DND-41 (cell line): ENCODE results near the gene SCLY.

Experiments used
- ATAC-seq: fragments of 200-7000 bp; cut with Tn5 transposase; 3 replicates; pipeline ENCODE4 v1.9.1; 2021; ENCODE audit warnings: low read depth; ENCODE audit not compliant: insufficient read depth
- DNase-seq: peaks from one replicate; pipeline ENCODE4 v3.0.0-alpha.2; 2020
- H2AFZ ChIP-seq: 2 replicates; pipeline ENCODE4 v1.6.0; 2012; ENCODE audit warnings: low read depth, low read length
- H3K27ac ChIP-seq: 2 replicates; pipeline ENCODE4 v1.5.1; 2012; ENCODE audit warnings: low read length, inconsistent platforms
- H3K27me3 ChIP-seq: fragments of 200-600 bp; sonication (generic); 2 replicates; pipeline ENCODE4 v1.6.0; 2012; ENCODE audit warnings: low read length, mild to moderate bottlenecking, inconsistent platforms; ENCODE audit not compliant: insufficient read depth, poor library complexity
- H3K36me3 ChIP-seq: 2 replicates; pipeline ENCODE4 v1.5.1; 2012; ENCODE audit warnings: low read length, inconsistent platforms; ENCODE audit not compliant: insufficient read depth
- H3K4me1 ChIP-seq: 2 replicates; pipeline ENCODE4 v1.5.1; 2012; ENCODE audit warnings: mild to moderate bottlenecking, low read length; ENCODE audit not compliant: insufficient read depth
- H3K4me2 ChIP-seq: 2 replicates; pipeline ENCODE4 v1.6.0; 2012; ENCODE audit warnings: mild to moderate bottlenecking, moderate library complexity, low read length, inconsistent platforms; ENCODE audit not compliant: insufficient read depth
- H3K4me3 ChIP-seq, 2 experiments: fragments of 200-600 bp in 1 of 2; shearing (Covaris generic) in 1 of 2; 2 replicates each; pipeline ENCODE4 v1.5.1; 2012 to 2016; ENCODE audit warnings: inconsistent platforms in 2 of 2, low read length in 2 of 2, mild to moderate bottlenecking in 2 of 2, low read depth in 1 of 2, moderate library complexity in 1 of 2
- H3K79me2 ChIP-seq: 2 replicates; pipeline ENCODE4 v1.6.0; 2012; ENCODE audit warnings: low read length, inconsistent platforms; ENCODE audit not compliant: insufficient read depth
- H3K9ac ChIP-seq: 2 replicates; pipeline ENCODE4 v1.6.0; 2012; ENCODE audit warnings: low read depth, mild to moderate bottlenecking, inconsistent platforms, low read length, moderate library complexity
- H3K9me3 ChIP-seq: 2 replicates; pipeline ENCODE4 v1.5.1; 2012; ENCODE audit warnings: low read length, moderate library complexity, mild to moderate bottlenecking, inconsistent platforms; ENCODE audit not compliant: insufficient read depth, severe bottlenecking
- H4K20me1 ChIP-seq: 2 replicates; pipeline ENCODE4 v1.6.0; 2012; ENCODE audit warnings: low read length; ENCODE audit not compliant: insufficient read depth
- EZH2 ChIP-seq: IDR thresholded peaks from 3 replicates; pipeline ENCODE4 v1.6.1; 2012; ENCODE audit warnings: borderline replicate concordance, low read depth, mild to moderate bottlenecking, moderate library complexity, low read length, inconsistent platforms; ENCODE audit not compliant: severe bottlenecking
- TF ChIP-seq, protein P1 (sequence below): IDR thresholded peaks from 2 replicates; pipeline ENCODE4 v1.5.1; 2012; ENCODE audit warnings: borderline replicate concordance, low read length, moderate library complexity, mild to moderate bottlenecking; ENCODE audit not compliant: poor library complexity, severe bottlenecking; ENCODE audit errors: extremely low read depth

The SCLY gene

DNA sequence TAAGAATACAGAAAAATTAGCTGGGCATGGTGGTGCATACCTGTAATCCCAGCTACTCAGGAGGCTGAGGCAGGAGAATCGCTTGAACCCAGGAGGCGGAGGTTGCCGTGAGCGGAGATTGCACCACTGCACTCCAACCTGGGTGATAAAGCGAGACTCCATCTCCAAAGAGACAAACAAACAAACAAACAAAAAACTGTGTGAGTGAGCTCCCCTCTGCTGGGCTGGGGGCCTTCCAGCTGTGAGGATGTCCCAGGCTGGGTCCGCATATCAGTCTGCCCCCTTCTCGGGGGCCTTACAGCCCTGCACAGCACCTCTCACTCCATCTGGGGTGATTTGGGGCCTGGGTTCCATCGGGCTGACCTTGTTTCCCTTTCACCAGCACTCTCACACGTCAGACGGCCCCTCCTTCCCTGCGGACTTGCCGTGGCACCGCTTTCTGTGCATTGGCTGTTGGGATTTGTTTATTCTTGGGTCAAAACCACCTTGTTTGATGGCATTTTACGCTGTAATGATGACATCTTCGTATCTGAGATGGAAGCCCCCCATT, 74.9 kb downstream of the SCLY start:
- Histone ChIP-seq H3K4me1 (no peaks in the 10 kb centered on the region), H3K79me2 (no peaks in the 10 kb centered on the region)
- DNase-seq, result no peak

DNA sequence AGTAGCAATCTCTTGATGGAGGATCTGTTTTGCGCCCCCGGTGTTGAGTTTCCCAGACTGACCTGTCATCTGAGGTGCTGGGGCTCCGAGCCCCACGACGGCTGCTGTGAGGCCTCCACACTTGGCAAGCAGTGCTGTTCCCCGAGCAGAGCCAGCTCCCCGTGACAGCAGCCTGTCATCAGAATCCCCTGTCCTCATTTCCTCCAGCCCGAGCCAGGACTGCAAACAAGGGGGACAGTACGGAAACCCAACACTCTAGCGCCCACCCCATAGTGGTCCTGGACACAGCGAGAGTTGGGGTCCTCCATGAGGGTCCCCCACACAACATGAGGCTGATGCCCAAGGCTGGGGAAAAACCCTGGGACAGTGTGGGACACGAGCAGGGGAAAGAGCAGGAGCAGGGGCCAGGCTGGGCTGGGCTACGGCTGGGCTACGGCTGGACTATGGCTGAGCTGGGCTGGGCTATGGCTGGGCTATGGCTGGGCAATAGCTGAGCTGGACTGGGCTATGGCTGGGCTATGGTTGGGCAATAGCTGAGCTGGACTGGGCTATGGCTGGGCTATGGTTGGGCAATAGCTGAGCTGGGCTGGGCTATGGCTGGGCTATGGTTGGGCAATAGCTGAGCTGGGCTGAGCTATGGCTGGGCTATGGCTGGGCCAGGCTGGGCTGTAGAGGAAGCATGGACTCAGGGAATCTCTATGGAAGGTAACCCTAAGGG, 76.2 kb downstream of the SCLY start:
- H3K36me3 ChIP-seq, result no peaks in the 10 kb centered on the region
- H3K79me2 ChIP-seq, result no peaks in the 10 kb centered on the region
- no peaks in the 10 kb centered on the region; the same call in 1 of the 2 replicates for H4K20me1 ChIP-seq
- ATAC-seq (no peak), DNase-seq (no peak)
- H3K4me1 ChIP-seq, result no peaks in the 10 kb centered on the region
- H3K27ac ChIP-seq, result no peak overlapping the region
- TF ChIP-seq, protein P1, sequence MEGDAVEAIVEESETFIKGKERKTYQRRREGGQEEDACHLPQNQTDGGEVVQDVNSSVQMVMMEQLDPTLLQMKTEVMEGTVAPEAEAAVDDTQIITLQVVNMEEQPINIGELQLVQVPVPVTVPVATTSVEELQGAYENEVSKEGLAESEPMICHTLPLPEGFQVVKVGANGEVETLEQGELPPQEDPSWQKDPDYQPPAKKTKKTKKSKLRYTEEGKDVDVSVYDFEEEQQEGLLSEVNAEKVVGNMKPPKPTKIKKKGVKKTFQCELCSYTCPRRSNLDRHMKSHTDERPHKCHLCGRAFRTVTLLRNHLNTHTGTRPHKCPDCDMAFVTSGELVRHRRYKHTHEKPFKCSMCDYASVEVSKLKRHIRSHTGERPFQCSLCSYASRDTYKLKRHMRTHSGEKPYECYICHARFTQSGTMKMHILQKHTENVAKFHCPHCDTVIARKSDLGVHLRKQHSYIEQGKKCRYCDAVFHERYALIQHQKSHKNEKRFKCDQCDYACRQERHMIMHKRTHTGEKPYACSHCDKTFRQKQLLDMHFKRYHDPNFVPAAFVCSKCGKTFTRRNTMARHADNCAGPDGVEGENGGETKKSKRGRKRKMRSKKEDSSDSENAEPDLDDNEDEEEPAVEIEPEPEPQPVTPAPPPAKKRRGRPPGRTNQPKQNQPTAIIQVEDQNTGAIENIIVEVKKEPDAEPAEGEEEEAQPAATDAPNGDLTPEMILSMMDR, result no peak
- TF ChIP-seq EZH2, result no peak
- no peaks in the 10 kb centered on the region for H3K27me3 ChIP-seq
- H3K4me2 ChIP-seq, result no peak overlapping the region
- H3K9me3 ChIP-seq, result no peaks in the 10 kb centered on the region
- H3K9ac ChIP-seq, result no peak overlapping the region
- no peak overlapping the region for H3K4me3 ChIP-seq
- no peak overlapping the region for H2AFZ ChIP-seq

More for the DNA sequence above, 74.9 kb downstream of the SCLY start:
- no peaks in the 10 kb centered on the region for H3K36me3 ChIP-seq
- no peak for ATAC-seq
- no peak overlapping the region for H3K9ac ChIP-seq
- no peak overlapping the region for H3K27ac ChIP-seq
- no peak overlapping the region for H2AFZ ChIP-seq
- no peak overlapping the region for H3K4me3 ChIP-seq
- TF ChIP-seq, protein P1, result no peak
- no peak for TF ChIP-seq EZH2
- H3K9me3 ChIP-seq, result no peaks in the 10 kb centered on the region
- H4K20me1 ChIP-seq, result no peaks in the 10 kb centered on the region; the same call in 1 of the 2 replicates
- H3K27me3 ChIP-seq, result no peaks in the 10 kb centered on the region
- no peak overlapping the region for H3K4me2 ChIP-seq

DNA sequence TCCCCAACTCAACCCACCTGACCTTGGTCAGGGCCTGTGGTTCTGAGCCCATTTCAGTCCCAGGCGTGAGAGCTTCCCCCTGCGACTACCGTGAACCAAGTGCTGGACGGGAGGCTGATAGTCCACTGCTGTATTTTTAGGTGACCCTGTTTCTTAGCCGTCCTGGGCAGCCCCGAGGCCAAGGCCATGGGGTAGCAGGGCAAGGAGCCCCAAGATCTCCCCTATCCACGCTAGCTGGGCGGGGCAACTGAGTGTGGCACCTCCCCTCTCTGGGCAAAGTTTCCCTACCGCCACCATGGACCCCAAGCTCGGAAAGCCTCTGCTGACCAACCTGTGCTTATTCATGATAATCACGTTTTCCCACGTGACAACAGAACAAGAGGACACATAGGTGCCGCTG, 77.1 kb downstream of the SCLY start:
- H3K27me3 ChIP-seq, result no peaks in the 10 kb centered on the region
- ATAC-seq (no peak), DNase-seq (no peak)
- H3K4me2 ChIP-seq, result no peak overlapping the region
- no peaks in the 10 kb centered on the region for H3K9me3 ChIP-seq
- TF ChIP-seq, protein P1, result no peak
- H2AFZ ChIP-seq, result no peak overlapping the region
- no peaks in the 10 kb centered on the region for H3K4me1 ChIP-seq
- no peaks in the 10 kb centered on the region for H3K36me3 ChIP-seq
- H3K27ac ChIP-seq, result no peak overlapping the region
- H3K79me2 ChIP-seq, result no peaks in the 10 kb centered on the region
- H3K9ac ChIP-seq, result no peak overlapping the region
- H3K4me3 ChIP-seq, result no peak overlapping the region
- H4K20me1 ChIP-seq, result no peaks in the 10 kb centered on the region
